DMS53 (cell line): ENCODE measurements around the gene OR2K2.
"Not testable (repeated sequence)": the region's sequence is repeated elsewhere in the genome, so short reads cannot be mapped to it uniquely, and the experiment has no call there.

Source experiments
- DNase-seq: peaks from one replicate; lab custom pipeline; 2025; lab: John Stamatoyannopoulos, UW

Gene OR2K2

DNA sequence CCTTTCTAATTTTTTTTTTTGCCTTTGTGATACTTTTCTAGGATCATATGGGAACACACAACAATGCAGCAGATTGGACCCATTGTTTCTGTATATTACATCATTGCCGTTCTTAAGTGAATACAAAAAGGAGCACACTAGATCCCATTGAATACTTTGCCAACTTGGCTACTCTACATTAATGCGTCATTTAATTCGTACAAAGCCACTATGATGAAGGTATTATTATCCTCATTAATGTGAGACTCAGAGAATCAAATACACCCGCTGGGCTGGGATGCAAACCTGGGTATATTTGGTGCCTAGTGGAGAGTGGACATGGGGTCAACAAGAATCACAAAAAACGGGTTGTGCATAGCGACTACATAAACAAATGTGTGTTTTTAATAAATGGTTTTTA lies 31.9 kb downstream of the OR2K2 start:
- no peak for DNase-seq

GRCh38 chr9:111297066-111297824 lies 32.8 kb downstream of the OR2K2 start:
- no peak for DNase-seq

DNA sequence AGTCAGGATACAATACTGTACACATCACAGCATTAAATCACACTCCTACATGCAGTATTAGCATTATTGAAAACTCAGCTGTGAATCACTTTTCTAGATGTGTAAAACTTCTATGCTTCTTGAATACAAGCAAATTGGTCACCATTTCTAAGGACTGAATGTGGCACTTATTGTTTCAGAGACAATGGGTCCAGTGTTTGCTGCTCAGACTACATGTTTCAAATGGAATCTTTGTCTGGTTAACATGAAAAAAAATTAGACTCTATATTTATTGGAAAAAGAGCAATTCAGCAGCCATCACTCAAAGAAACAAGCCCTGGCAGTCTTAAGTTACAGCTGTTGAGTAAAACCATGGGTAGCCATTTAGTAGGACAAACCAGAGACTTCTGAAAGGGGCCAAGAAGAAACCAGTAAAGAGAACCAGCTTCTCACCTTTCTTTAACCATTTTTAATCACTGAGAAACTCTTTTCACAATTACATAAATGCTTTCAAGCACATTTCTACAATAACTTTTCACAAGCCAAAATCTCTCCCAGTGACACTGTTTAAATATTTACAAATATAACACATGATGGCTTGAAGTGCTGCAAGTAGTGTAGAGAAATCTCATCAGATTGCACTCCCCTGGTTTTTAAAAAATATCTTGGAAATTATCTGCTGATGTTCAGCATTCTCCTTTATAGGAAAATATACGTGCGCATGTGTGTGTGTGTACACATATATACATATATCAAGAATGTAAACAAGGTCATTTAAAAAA lies 35.2 kb downstream of the OR2K2 start:
- DNase-seq = no peak

GRCh38 chr9:111287127-111287526 lies 42.9 kb downstream of the OR2K2 start:
- DNase-seq = no peak

DNA sequence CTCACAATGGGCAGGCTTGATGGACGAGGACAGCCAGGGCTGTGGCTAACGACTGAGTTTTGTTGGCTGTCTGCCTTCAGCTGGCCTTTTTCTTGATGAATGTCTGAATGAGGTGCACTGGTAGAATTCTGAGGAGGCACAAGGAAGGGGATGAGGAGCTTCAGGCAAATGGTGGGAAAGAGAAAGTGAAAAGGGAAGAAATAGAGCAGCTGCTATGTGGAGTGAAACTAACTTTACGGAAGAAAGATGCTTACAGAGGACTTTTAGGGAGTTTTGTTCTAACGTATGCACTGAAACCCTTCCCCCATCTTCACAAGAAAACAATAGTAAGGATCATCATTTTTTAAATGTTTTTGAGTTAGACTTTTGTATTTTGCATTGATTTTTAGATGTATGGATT lies 45.3 kb downstream of the OR2K2 start:
- DNase-seq = no peak

GRCh38 chr9:111282845-111283244 lies 47.2 kb downstream of the OR2K2 start:
- no peak for DNase-seq

- DNase-seq = not testable (repeated sequence)
These were observed 49.2 kb downstream of the OR2K2 start for GRCh38 chr9:111280795-111281194.
